Measurements from ENCODE around the gene TBC1D13.
"Not testable (repeated sequence)": the region's sequence is repeated elsewhere in the genome, so short reads cannot be mapped to it uniquely, and the experiment has no call there.

The TBC1D13 gene

DNA sequence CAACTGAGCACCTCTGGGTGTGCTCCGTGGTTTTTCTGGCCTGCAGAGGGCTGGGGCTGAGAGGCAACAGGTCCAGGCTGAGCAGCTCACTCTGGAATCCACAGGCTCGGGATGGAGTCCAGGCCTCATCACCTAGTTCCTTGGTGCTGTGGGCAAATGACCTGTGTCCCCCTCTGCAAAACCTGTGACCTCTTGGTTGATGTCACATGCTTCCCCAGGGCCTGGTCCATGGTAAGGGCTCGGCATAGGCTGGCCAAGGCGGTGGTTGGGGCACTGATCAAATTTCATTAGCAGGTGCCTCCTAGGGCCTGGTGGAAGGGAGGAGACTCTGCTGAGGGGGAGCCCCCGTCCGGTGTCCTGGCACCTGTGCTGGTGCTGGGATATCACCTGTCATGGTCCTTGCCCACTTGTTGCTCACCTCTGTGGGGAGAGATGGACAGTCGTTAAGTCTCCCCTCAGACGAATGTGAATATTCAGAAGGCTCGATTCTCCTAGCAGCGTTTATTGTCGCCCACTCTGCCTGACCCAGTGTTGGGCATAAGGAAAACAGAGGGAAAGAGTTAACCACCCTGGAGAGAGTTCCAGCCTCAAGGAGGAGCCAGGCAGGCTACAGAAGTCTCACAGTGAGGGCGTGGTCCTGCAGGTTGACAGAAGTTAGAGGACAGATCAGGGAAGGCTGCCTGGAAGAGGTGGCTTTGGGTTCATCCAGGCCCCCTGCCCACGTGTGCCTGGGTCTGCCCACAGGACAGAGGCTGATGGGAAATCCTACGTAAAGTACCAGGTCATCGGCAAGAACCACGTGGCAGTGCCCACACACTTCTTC, 34.7 kb downstream of the TBC1D13 start:
- DNase-seq (ENCODE audit: low read depth in 2 of 2) = no peak

GRCh38 chr9:128822407-128823042, 35.5 kb downstream of the TBC1D13 start:
- no peak for DNase-seq (ENCODE audit: low read depth in 2 of 2)

GRCh38 chr9:128823362-128823902, 36.4 kb downstream of the TBC1D13 start:
- DNase-seq (ENCODE audit: low read depth in 2 of 2) = no peak

GRCh38 chr9:128823903-128824406, 36.9 kb downstream of the TBC1D13 start:
- DNase-seq (ENCODE audit: low read depth in 2 of 2) = no peak

DNA sequence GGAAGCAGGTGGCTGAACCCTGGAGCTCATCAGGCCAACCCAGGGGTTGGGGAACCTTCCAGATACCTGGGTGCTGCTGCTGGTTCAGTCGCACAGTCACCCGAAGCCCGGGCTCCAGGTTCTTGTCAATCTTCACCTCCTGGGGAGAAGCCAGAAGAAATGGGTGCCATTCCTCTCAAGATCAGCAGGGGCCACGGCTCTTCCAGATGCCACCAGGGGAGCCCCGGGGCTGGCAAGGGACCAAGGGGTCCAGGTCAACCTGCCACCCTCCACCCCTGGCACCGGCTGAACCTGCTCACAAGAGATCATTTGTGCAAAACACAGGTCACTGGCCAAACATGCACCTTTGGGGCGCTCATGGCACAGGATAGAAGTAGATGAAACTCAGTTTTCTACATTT, 37.9 kb downstream of the TBC1D13 start:
- DNase-seq (ENCODE audit: low read depth in 2 of 2) = no peak

- no peak for DNase-seq (ENCODE audit: low read depth in 2 of 2)
These were observed 39.1 kb downstream of the TBC1D13 start for GRCh38 chr9:128825923-128826700.

DNA sequence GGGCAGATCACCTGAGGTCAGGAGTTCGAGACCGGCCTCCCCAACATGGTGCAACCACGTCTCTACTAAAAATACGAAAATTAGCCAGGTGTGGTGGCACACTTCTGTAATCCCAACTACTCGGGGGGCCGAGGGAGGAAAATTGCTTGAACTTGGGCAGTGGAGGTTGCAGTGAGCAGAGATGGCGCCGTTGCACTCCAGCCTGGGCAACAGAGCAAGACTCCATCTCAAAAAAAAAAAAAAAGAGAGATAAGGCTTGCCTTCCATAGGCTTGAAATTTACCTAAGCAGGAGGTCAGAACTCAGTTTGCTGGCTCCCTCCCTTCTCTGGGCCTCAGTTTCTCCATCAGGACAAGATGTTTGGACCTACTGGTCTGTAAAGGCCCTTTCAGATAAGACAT, 41.2 kb downstream of the TBC1D13 start:
- DNase-seq (ENCODE audit: low read depth in 2 of 2) = no peak

DNA sequence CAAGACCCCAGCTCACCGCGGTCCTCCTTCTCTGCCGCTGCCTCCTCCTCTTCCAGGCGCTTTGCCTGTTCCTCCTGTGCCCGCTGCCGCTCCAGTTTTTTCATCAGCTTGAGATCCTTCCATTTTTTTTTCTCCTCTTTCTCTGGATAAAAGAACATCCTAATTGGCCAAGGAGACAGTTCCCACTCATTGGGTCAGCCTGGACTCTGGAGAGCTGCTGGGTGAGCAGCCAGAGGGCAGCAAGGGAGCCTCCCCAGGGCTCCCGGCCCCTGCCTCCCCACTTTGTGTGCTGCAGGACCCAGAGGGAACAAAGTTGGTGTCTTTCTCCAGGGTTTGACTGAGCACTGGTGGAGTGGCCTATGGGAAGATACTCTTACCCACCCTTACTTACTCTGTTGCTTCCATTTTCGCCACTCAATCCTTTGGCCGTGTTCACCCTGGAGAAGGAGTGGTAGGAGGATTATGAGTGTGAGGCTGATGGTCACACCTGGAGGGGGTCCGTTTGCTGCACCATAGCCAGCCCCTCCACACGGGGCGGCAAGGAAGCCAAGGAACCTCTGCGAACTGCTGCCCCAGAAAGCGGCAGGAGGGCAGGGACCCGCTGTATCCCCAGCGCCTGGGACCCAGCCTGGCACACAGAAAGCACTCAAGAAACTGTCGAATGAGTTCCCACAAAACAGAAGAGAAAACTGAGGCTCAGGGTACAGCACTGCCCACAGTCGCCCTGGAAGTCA, 41.8 kb downstream of the TBC1D13 start:
- DNase-seq (ENCODE audit: low read depth in 2 of 2) = no peak

DNA sequence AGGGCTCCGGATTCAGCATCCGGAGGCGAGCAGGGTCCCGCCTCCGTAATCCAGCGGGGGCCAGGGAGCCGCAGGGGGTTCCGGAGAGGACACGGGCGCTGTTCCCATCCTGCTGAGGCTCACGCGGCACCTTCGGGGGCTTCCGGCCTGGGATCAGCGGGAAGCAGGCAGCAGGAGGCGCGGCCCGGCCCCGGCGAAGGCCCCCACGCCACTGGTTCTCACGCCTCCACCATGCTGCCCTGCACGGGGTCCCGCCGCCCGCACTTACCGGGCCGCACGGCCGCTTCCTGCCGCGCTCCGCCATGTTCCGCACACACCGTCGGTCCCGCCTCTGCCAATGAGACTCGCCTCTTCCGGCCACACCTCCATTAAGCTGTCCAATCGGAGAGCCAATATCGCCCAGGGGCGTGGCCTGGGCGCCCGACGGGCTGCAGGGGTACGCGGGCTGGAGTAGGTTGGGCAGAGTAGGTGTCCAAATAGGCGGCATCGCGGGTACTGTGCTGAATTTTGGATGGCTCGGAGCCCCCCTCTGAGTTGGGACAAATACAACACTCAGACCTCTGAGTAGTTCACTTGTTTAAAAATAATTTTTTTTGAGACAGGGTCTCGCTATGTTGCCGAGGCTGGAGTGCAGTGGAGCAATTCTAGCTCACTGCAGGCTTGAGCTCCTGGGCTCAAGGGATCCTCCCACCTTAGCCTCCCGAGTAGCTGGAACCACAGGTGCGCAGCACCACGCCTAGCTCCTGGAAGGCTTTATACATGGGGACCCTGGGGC, 42.6 kb downstream of the TBC1D13 start, which contains the start of gene SPOUT1:
Gene SPOUT1, minus strand, starts transcription at position 318 of the 775 bp plus-strand sequence. Its CDS starts 14 bp downstream, at position 304.
- peak; percentile 85 to 89 for DNase-seq (ENCODE audit: low read depth in 2 of 2)

- no peak for DNase-seq (ENCODE audit: low read depth in 2 of 2)
These were observed 46.6 kb downstream of the TBC1D13 start for GRCh38 chr9:128833696-128834095.

- no peak for DNase-seq (ENCODE audit: low read depth in 2 of 2)
These were observed 48.5 kb downstream of the TBC1D13 start for GRCh38 chr9:128835246-128836210.

DNA sequence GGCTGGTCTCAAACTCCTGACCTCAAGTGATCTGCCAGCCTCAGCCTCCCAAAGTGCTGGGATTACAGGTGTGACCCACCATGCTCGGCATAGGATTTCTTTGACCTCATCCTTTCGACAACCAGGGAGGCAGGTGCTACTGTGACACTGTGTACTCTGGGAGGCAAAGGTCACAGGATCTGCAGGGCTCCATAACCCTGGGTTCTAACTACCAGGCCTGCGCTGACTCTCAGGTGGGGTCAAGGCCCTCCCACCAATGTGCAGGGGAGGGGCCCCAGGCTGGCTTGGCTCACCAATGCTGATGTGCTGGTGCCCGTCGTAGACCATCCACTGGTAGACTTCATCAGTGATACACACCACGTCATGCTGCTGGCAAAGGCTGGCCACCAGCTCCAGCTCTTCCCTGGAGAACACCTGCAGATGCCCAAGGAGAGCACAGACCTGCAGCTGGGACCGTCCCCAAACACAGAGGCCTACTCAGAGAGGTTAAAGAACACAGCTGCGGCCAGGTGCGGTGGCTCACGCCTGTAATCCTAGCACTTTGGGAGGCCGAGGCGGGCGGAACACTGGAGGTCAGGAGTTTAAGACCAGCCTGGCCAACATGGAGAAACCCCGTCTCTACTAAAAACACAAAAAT, 49.6 kb downstream of the TBC1D13 start:
- no peak for DNase-seq (ENCODE audit: low read depth in 2 of 2)

DNA sequence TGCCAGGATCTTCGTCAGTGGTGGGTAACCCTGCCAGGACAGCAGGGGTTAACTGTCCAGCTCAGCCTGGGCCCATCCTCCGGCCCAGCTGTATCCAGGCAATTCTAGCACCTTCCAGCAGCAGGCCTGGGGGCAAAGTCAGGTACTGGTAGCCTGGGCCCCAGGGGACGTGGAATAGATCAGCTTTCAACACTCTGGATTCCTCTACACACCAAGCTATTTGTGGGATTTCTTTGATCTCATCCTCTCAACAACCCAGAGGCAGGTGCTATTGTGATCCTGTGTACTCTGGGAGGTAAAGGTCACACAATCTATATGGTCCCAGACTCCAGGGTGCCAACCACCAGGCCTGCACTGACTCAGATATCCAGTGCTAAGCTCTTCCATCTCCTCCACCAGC, 51.3 kb downstream of the TBC1D13 start:
- no peak for DNase-seq (ENCODE audit: low read depth in 2 of 2)

DNA sequence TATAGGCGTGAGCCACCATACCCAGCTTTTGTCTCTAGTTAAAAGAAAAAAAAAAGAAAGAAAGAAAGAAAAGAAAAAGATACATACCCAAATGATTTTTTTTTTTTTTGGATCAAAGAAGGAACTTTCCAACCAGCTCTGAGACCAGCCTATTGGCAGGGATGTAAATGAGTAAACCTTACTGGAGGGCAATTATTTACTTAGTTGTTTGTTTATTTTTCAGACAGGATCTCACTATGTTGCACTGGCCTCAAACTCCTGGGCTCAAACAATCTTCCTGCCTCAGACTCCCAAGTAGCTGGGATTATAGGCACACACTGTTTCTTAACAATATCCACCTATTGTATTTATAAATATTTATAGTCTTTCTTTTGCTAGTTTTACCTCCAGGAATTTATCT, 53.5 kb downstream of the TBC1D13 start:
- no peak for DNase-seq (ENCODE audit: low read depth in 2 of 2)

DNA sequence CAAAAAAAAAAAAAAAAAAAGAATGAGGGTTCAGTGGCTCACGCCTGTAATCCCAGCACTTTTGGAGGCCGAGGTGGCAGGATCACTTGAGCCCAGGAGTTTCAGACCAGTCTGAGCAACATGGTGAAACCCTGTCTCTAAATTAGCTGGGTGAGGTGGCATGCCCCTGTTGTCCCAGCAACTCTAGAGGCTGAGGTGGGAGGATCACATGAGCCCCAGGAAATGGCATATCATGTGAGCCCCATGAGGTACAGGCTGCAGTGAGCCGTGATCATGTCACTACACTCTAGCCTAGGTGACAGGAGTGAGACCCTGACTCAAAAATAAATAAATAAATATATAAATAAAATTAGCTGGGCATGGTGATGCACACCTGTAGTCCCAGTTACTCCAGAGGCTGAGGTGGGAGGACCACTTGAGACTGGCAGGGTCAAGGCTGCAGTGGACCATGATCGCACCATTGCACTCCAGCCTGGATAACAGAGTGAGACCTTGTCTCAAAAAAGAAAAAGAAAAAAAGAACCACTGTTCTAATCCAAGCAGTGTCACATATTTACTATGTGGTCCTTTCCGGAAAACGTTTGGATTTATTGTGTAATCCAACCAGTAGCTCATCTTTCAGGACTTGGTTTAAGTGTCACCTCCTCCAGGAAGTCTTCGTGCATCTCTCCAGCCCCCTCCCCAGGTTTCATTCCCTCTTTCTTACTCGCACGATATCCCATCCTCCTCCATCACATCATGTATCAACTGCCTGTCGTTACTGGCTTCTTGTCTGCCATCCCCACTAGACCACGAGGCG, 54.8 kb downstream of the TBC1D13 start:
- DNase-seq (ENCODE audit: low read depth in 2 of 2) = no peak

GRCh38 chr9:128843171-128843570, 56.1 kb downstream of the TBC1D13 start:
- DNase-seq (ENCODE audit: low read depth in 2 of 2) = not testable (repeated sequence)

- no peak for DNase-seq (ENCODE audit: low read depth in 2 of 2)
These were observed 58.3 kb downstream of the TBC1D13 start for GRCh38 chr9:128845186-128845931.

Data from stimulated activated CD8-positive, alpha-beta memory T cell treated with anti-CD3 and anti-CD28 coated beads, Interleukin-7, amount 100 ng/mL, for 4 hours (primary cell).